Stimulated activated CD4-positive, alpha-beta T cell treated with anti-CD3 and anti-CD28 coated beads, Interleukin-15, amount 100 ng/mL, for 48 hours (primary cell): ENCODE data around the gene CACNA1A.
"Not testable (repeated sequence)": the region's sequence is repeated elsewhere in the genome, so short reads cannot be mapped to it uniquely, and the experiment has no call there.

Experiments
- DNase-seq, 2 donors: peaks; one replicate each; pipeline ENCODE4 v3.0.0-alpha.2; 2020; ENCODE audit warnings: low read depth in 2 of 2

Gene CACNA1A

GRCh38 chr19:13277104-13277809, 229.0 kb downstream of the CACNA1A start:
- peak; percentile 36 to 60 for DNase-seq

- no peak for DNase-seq
Measured at GRCh38 chr19:13275016-13275722, 231.1 kb downstream of the CACNA1A start.

- DNase-seq: no peak
Measured at GRCh38 chr19:13270514-13271105, 235.7 kb downstream of the CACNA1A start.

- DNase-seq: no peak
Measured at GRCh38 chr19:13269348-13269747, 236.9 kb downstream of the CACNA1A start.

- no peak for DNase-seq
Measured at GRCh38 chr19:13267889-13268288, 238.4 kb downstream of the CACNA1A start.

GRCh38 chr19:13267131-13267530, 239.1 kb downstream of the CACNA1A start:
- DNase-seq: no peak

- DNase-seq: no peak
Measured at GRCh38 chr19:13262450-13262849, 243.8 kb downstream of the CACNA1A start.

- DNase-seq: no peak
Measured at GRCh38 chr19:13260883-13261653, 245.2 kb downstream of the CACNA1A start.

GRCh38 chr19:13256918-13257317, 249.4 kb downstream of the CACNA1A start:
- DNase-seq: no peak

- not testable (repeated sequence) for DNase-seq
Measured at GRCh38 chr19:13256398-13256797, 249.9 kb downstream of the CACNA1A start.

GRCh38 chr19:13255719-13256059, 250.6 kb downstream of the CACNA1A start:
- no peak for DNase-seq

- no peak for DNase-seq
Measured at GRCh38 chr19:13255041-13255718, 251.1 kb downstream of the CACNA1A start.

GRCh38 chr19:13252569-13253335, 253.5 kb downstream of the CACNA1A start:
- no peak for DNase-seq

- no peak for DNase-seq
Measured at GRCh38 chr19:13244920-13245319, 261.4 kb downstream of the CACNA1A start.

- peak in 1 of 2 donors; percentile 12 for DNase-seq
Measured at GRCh38 chr19:13241231-13242104, 264.8 kb downstream of the CACNA1A start.

GRCh38 chr19:13240312-13241022, 265.8 kb downstream of the CACNA1A start:
- DNase-seq: no peak

GRCh38 chr19:13238891-13239534, 267.3 kb downstream of the CACNA1A start:
- no peak for DNase-seq

- peak; percentile 24 to 59 for DNase-seq
Measured at GRCh38 chr19:13234518-13234917, 271.8 kb downstream of the CACNA1A start.

- no peak for DNase-seq
Measured at GRCh38 chr19:13231663-13232062, 274.6 kb downstream of the CACNA1A start.
